Measurements from ENCODE around the gene OR2AG1. TPM values are rescaled to one million over a fixed set of nuclear protein-coding genes. Genes with fewer than 3 reads are reported as not detected.

The OR2AG1 gene
- polyA plus RNA-seq, 3 donors, result not detected

GRCh38 chr11:6834021-6834420 is 51.2 kb downstream of the OR2AG1 start:
- no peaks in the 10 kb centered on the region for H3K9me3 Mint-ChIP-seq
- no peak overlapping the region for H3K4me2 ChIP-seq (replicated peaks; ENCODE audit: extremely low read depth, low read length, poor library complexity, severe bottlenecking)
- TF ChIP-seq CTCF (IDR thresholded peaks at IDR 0.05), result no peak
- no peak overlapping the region for H3K4me3 Mint-ChIP-seq
- WGBS (ENCODE audit: insufficient coverage), result no CpG with 5 or more reads among the region's 1 CpG
- H3K27ac ChIP-seq (ENCODE audit: low read depth in 1 of 2, low read length in 2 of 2), result no peak overlapping the region
- no peak overlapping the region for H2AFZ ChIP-seq (ENCODE audit: insufficient read depth, low read depth, low read length, poor library complexity, severe bottlenecking)
- no peaks in the 10 kb centered on the region for H3K36me3 Mint-ChIP-seq
- no peaks in the 10 kb centered on the region for H3K27me3 ChIP-seq (ENCODE audit: control insufficient read depth in 2 of 2, insufficient read depth in 2 of 2, low read length in 2 of 2)
- DNase-seq, result no peak
- intact Hi-C loops (cut with micrococcal nuclease), result no loop called here
- peaks cover 0 to 5% (median 0%) of the 10 kb centered on the region in 3 donors for H3K27me3 Mint-ChIP-seq (ENCODE audit: low read depth in 3 of 3)
- H3K4me1 ChIP-seq (ENCODE audit: control insufficient read depth in 1 of 2, insufficient read depth in 2 of 2, low read length in 2 of 2), result no peaks in the 10 kb centered on the region
- no peaks in the 10 kb centered on the region for H3K79me2 ChIP-seq (ENCODE audit: insufficient read depth, low read length)
- H4K20me1 ChIP-seq (ENCODE audit: insufficient read depth, low read length), result no peaks in the 10 kb centered on the region
- H3K9me3 ChIP-seq (replicated peaks in 1 of 2; ENCODE audit: control insufficient read depth in 1 of 2, insufficient read depth in 1 of 2, low read length in 2 of 2), result no peaks in the 10 kb centered on the region
- H3K4me3 ChIP-seq (replicated peaks in 1 of 3; ENCODE audit: low read depth in 2 of 3, low read length in 3 of 3), result no peak overlapping the region
- H3K27ac Mint-ChIP-seq, result no peak overlapping the region
- no peaks in the 10 kb centered on the region for H3K4me1 Mint-ChIP-seq
- H3K36me3 ChIP-seq (replicated peaks in 1 of 2; ENCODE audit: control insufficient read depth in 1 of 2, insufficient read depth in 2 of 2, low read length in 2 of 2), result no peaks in the 10 kb centered on the region
- H3K9ac ChIP-seq (ENCODE audit: insufficient read depth, low read length, poor library complexity, severe bottlenecking), result no peak overlapping the region

Other genes starting within 250 kb of the OR2AG1 start
- 10 to 100 TPM in 2 of 3 donors, 1 to 10 TPM in 1; 7.2 to 14.1 (median 11.9) TPM for gene RRP8, start 179.4 kb upstream of the OR2AG1 start, polyA plus RNA-seq
- gene ILK, start 179.2 kb upstream of the OR2AG1 start, polyA plus RNA-seq, result 100 to 1,000 TPM; 165 to 271 (median 250) TPM
- 100 to 1,000 TPM; 137 to 233 (median 232) TPM for gene TAF10, start 170.8 kb upstream of the OR2AG1 start, polyA plus RNA-seq
- 100 to 1,000 TPM; 218 to 359 (median 271) TPM for gene TPP1, start 163.6 kb upstream of the OR2AG1 start, polyA plus RNA-seq
- under 1 TPM; 0.01 to 0.88 (median 0.02) TPM for gene DCHS1, start 127.2 kb upstream of the OR2AG1 start, polyA plus RNA-seq
- gene MRPL17, start 99.7 kb upstream of the OR2AG1 start, polyA plus RNA-seq, result 10 to 100 TPM in 2 of 3 donors, 1 to 10 TPM in 1; 8.0 to 14.0 (median 12.8) TPM
- not detected for gene OR2AG2, start 11.0 kb upstream of the OR2AG1 start, polyA plus RNA-seq
- not detected for gene OR6A2, start 16.7 kb downstream of the OR2AG1 start, polyA plus RNA-seq
- gene OR10A5, start 62.7 kb downstream of the OR2AG1 start, polyA plus RNA-seq, result not detected
- gene OR10A2, start 80.0 kb downstream of the OR2AG1 start, polyA plus RNA-seq, result not detected
- gene OR10A4, start 93.6 kb downstream of the OR2AG1 start, polyA plus RNA-seq, result not detected
- not detected for gene OR2D2, start 109.5 kb downstream of the OR2AG1 start, polyA plus RNA-seq
- gene OR2D3, start 138.0 kb downstream of the OR2AG1 start, polyA plus RNA-seq, result not detected
- gene ZNF215, start 143.4 kb downstream of the OR2AG1 start, polyA plus RNA-seq, result under 1 TPM in 1 of 3 donors, not detected in 2; 0.08 TPM
- gene ZNF214, start 237.3 kb downstream of the OR2AG1 start, polyA plus RNA-seq, result not detected
- gene NLRP14, start 237.5 kb downstream of the OR2AG1 start, polyA plus RNA-seq, result not detected